Stimulated activated CD8-positive, alpha-beta memory T cell treated with anti-CD3 and anti-CD28 coated beads, Interleukin-15, amount 100 ng/mL, for 48 hours (primary cell): ENCODE results near the gene CDH23.

ENCODE experiments used
- DNase-seq, 2 donors: peaks; one replicate each; pipeline ENCODE4 v3.0.0-alpha.2; 2020; ENCODE audit warnings: low read depth in 2 of 2

Gene CDH23

DNA sequence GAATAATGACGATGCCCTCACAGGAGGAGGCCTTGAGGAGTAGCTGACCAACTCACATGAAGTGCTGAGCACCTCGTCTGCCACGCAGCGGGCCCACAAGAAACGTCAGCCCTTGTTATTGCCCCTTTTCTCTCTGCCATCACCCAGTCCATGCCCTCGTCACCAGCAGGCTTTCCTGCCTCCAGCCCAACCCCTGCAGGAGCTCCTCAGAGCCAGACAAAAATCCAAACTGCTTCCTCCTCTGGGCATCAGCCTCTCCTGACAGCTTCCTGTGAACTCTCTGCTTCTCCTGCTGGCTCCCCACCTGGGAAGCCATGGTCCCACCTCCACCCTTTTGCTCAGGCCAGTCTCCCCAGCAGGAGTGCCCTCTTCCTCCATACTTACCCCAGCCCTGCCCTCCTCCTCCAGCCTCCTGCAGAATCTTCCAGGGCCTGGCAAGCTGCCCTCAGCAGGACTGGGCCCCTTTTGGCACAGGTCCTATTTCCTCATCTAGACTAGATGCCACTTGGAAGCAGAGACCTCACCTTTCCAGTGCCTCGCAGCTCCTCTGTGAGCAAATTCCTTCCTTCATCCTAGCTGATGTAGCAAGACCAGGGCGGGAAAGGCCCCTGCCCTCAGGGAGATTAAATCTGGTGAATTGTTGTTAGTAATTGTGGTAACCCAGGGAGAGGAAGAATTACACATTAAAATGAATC lies 207.8 kb downstream of the CDH23 start:
- DNase-seq: no peak

DNA sequence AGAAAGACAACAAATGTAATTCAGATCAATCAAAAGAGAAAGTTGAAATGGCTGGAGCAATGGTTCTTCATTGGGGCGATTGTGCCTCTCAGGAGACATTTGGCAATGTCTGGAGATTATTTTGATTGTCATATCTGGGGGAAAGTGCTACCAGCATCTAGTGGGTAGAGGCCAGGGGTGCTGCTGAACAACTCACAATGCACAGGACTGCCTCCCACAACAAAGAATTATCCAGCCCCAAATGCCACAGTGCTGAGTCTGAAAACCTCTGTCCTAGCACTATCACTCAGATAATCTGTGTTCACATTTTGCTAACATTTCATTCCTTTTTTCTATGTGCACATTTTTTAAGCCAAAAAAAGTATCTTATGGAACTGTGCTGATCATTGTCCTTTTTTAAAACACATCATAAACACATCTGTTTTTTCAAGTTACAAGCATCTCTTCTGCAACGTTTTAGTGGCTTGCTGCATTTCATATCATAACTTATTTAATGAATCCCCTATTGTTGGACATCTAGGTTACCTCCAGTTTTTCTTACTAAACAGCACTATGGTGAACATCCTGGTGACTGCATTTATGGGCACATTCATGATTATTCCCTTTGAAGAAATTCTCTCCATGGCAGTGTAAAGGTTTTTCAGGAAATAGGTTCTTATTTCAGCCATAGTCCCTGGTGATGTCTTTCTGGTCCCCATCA lies 208.7 kb downstream of the CDH23 start:
- peak in 1 of 2 donors; percentile 5 for DNase-seq

DNA sequence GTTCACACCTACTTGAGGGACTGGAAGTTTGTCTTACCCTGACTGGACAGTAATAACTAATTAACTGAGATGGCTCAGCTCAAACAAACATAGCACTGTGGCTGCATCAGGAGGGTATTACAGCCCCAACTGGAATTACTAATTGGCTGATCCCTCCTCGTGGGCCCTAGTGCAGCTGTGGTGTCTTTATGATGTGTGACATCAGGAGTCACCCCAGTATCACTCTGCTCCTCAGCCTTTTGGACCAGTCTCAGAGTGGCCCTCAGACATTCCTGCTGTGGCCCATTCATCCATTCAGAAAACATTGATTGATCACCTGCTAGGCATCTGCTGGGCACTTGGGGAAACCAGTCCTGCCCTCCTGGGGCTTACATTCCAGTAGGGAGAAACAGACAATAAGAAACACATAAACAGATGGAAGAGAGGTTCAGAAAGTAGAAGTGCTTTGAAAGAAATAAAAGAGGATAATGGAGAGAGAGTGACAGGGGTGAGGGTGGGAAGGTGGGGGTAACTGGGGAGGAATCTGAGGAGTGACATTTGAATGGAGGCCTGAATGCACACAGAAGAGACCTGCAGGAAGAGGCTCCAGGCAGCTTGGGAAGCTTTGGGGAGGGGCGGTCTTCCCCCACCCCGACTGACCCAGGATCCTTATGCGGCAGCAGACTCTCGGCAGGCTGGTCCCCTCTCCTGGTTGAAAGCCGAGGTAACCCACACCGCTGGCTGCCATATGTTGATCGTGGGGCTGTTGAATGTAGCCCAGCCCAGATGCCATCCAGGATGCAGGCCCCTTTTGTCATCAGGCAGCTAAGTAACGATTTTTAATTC lies 209.7 kb downstream of the CDH23 start:
- DNase-seq: no peak

DNA sequence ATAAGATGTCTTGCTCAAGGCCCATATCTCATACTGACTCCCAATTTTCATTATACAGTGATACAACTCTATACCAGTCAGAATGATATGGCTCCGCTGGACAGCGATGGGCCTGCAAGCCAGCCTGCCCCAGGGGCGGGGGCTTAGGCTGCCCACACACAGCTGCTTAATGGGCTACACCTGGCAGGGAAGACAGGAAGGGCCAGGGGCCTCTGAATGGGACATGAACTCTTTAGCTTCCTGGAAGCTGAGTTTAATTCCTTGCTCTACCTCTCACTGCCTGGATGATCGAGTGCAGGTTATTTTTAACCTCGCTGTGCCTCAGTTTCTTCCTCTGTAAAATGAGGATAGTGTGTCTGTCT lies 210.3 kb downstream of the CDH23 start:
- no peak for DNase-seq

DNA sequence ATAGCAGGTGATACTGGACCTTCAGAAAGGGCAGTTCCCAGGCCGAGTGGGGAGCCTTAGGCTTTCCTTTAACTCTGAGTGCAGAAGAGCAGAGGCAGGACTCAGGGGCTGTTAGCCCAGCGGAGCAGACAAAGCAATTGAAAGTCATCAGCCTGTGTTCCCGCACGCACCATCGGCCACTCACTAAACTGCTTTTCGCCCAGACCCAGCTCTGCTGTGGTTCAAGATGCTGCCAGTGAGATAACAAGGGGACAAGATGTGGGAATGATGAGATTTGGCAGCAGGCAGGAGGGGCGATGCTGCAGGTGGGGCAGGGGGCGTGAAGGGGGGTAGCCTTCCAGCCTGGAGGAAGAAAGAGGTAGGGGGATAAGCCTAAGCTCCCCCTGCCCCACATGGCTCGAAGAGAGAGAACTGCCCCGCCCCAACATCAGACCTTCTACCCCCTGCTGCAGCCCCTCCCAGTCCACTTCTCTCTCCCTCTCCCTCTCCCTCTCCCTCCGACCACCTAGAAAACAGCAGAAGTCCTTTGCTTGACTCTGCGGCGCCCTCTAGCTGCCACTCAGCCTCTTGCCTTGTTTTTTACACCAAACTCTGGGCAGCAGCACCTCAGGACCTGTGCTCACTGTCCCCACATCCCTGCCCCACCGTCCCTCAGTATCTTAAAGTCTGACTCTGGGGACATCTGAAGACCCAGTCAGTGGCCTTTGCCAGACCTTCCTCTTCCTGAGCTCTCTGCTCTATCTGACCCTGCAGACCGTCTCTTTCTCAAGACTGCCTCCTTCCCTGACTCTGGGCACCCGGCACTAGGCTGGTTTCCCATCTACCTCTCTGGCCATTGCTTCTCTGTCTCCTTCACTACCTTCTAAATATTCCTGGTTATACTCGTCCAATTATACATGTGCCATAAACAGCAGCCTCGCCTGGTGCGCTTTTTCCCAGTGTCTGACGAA lies 212.4 kb downstream of the CDH23 start:
- peak; percentile 40 to 41 for DNase-seq

DNA sequence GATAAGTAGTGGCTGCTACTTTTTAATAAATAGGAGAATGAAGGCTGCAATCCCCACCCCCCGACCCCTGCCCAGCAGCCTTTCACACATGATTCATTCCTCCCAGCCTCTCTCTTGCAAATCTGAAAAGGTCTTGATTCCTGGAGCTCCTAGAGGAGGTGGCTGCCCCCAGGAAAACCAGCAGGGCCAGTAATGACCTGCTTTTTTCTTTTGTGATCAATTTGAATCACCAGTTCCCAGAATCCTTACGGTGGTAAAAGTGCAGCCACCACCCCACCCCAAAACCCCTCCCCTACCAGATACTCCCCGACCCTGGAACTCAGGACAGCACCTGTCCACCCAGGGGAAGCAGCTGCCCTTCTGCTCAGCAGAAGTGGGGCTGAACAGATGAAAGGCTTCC lies 213.9 kb downstream of the CDH23 start:
- no peak for DNase-seq

DNA sequence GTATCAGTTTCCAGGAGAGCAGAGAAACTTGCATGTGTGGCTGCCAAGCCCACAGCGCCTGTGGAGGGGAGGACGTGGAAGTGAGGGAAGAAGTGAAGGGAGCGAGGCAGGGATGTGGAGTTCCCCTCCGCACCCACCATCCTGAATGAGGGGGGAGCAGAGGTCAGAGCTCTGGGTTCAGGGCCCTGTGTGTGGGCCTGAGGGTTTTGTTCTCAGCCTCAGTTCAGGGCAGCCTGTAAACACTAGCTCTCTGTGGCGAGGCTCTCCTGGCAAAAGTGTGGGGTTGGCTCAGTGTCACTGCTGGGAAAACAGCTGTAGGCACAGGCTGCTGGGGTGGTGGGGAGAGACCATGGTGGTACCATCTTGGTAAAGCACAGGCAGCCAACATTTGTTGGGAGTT lies 214.4 kb downstream of the CDH23 start:
- DNase-seq: no peak

DNA sequence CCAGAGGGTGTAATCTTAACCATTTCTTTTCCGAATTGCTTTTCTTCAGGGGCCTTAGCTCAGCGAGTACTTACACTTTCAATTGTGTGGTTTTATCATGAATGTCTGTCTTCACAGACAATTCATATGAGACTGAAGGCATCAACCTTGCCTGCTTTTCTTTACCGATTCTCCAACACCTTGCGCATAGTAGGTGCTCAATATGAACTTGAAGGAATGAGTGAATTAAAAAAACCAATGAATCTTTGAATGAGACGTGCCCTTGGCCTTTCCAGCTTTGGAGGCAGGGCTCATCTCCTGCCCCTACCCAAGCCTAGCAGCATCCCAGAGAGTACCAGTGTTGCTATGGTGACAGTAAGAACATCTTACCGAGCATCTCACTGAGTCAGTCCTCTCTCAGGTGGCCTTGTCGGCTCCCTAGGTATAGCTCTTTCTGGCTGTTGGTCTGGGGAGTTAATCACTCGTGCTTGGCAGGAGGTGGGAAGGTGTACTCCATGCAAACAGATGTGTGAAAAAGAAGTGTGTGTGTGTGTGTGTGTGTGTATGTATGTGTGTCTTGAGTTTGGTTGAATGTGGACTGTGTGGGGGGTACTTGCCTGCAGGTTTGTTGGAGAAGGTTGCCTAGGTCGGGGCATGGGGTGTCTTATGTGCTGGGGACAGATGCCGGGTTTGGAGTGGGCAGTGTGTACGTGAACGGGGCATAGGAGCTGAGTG lies 215.1 kb downstream of the CDH23 start:
- no peak for DNase-seq

DNA sequence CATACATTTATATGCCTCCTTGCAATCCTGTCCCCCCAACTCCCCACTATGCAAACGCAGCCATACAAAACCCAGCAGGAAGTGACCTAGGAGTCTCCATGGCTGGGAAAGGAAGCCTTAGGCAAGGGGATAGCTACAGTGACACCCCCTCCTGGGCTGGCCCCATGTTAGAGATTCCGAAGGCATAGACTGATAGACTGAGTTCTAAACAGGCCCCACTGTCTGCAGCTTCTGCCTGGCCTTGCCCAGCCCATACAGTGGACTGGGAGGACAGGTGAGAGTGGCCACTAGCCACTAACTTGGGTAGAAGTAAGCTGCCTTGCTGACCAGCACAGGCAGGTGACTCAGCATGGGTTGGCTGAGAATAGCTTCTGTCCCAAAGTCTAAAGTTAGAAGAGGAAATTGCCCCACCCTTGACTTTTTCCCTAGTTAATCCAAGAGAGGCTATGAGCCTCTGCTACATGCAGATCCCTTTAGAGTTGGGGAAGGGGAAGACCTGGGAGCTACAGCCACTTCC lies 216.6 kb downstream of the CDH23 start:
- DNase-seq: no peak

DNA sequence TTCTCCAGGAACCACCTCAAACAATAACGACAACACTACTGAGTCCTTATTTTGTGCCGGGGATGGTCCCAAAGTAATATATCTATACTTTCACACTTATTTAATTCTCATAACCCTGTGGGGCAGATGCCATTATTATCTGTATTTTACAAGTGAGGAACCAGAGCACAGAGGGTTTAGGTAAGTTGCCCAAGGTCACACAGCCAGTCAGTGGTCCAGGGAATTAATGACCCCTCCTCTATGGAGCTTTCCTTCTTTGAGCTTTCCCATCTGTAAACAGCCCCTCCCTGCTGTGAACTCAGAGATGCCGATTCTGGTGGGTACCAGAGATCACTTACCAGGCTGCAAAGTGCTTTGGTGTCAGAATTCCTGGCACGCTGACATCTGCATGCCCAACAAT lies 217.2 kb downstream of the CDH23 start:
- no peak for DNase-seq

DNA sequence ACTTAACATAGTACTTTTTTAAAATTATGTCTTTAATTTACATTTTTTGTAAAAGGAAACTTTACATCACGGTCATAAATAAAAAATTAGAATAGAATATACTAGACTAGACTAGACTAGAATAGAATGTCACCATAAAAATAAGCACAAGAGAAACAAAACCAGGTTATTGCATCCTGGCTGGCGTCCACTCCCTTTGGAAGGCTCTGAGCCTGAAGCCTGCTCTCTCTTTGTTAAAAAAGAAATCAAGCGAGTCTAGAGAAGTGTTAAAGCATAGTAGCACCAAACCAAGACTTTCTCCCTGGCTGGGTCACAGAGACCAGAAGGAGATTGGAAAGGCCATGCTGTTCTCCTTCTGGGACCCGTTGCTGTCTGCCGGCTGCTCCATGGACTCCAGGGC lies 218.2 kb downstream of the CDH23 start:
- no peak for DNase-seq

DNA sequence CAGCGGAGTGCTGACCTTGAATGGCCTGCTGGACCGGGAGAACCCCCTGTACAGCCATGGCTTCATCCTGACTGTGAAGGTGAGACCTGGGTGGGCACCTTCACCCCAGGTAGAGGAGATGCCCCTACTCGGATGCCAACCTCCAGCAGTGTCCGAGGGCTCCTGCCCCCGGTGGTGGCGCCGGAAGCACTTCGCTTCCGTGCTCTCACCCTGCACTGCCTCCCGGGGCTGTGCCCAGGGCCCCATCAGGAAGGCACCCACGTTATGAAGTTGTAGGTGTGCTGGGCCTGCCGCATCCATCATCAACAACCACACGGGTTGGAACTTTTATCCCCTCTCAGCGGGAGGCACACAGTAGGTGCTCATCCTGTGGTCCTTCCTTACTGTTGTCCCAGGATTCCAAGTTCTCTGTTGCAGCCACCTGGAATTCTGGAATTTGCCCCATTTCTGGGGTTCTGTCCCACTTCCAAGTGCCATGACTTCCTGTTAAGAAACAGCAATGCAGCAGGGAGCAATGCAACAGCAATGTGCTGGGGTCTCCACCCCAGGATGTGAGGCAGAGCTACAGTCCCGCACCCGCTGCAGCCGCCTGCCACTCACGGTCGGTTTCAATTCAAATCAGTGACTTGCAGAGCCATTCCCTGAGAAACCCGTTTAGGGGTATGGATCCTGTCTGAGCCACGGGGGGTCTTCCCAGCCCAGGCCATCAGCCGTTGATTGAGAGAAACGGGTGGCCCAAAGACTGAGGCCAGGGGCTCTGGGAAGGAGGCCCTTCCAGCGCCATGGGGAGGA lies 219.0 kb downstream of the CDH23 start:
- no peak for DNase-seq

DNA sequence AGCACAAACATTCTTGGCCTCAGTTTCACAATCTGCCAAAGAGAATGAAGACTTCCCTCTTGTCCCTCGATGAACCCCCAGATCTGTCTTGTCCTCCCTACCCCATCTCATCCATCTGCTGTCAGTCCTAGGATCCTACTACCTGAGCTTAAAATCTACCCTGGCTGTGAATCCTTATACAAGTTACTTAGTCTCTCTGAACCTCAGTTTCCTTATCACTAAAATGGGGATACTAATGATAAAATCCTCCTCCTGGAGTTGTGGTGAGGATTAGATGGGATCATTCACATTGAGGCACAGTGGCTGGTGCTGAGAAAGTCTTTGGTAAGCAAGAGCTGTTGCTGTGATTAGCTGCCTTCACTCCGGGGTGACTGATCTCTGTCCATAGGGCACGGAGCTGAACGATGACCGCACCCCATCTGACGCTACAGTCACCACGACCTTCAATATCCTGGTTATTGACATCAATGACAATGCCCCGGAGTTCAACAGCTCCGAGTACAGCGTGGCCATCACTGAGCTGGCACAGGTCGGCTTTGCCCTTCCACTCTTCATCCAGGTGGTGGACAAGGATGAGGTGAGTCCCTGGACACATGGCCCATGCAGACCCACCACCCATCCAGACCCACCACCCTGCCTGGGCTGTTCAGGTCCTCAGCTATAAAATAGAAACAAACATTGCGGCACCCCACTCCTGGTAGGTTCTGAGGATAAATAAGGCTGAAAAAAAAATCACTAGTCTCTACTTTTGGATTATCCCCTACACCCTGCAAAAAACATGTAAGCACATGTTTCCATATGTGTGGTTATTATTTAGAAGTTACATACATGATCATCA lies 220.3 kb downstream of the CDH23 start:
- no peak for DNase-seq

DNA sequence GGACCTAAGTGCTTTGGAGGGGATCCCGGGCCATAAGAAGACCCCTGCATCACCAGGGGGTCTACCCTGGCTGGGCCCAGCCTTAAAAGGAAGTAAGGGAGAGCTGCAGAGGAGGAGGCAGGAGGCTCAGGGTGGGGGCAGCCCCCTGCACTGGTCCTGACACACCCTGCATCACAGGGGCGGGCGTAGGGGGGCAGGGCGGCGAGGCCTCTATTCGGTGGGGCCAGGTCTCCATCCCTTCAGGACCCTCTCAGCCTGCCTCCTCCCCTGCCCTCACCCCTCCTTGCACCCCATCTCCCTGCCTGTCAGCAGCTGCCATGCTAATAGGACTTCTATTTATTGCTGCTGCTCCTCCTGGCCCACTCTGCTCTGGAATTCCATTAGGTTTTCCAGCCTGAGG lies 221.5 kb downstream of the CDH23 start:
- DNase-seq: no peak

DNA sequence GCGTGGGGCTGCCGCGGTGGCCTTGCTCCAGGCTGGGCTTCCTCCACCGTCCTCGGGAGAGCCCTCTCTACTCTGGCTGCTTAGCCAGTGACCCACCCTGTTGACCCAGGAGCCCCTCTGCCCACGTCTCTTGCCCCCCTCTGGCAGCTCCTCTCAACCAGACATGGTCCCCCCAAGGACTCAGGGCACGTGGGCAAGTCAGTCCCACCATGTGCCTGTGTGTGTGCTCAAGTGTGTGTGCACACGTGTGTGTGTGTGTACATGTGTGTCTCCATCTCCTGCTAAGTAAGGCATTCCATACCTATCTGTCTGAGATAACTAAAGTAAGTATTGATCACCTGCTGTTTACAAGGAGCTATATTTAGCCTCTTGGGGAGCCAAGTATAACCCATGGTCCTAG lies 221.9 kb downstream of the CDH23 start:
- no peak for DNase-seq

DNA sequence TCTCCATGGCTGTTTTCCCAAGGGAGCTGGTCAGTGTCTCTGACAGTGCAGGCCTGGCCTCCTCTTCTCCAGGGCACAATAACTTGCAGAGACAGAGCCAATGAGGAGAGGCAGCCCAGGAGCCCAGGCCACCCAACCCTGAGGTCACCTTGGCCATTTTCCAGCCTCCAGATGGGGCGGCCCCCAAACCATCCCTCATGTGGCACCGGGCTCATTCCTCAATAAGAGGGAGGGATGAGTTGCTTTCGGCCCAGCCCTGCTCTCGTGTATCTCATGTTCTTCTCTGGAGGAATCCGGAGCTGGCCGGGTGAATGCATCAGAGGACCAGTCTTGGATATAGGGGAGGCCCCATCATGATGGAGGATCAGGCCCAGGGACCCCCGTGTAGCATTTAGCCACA lies 223.9 kb downstream of the CDH23 start:
- no peak for DNase-seq

DNA sequence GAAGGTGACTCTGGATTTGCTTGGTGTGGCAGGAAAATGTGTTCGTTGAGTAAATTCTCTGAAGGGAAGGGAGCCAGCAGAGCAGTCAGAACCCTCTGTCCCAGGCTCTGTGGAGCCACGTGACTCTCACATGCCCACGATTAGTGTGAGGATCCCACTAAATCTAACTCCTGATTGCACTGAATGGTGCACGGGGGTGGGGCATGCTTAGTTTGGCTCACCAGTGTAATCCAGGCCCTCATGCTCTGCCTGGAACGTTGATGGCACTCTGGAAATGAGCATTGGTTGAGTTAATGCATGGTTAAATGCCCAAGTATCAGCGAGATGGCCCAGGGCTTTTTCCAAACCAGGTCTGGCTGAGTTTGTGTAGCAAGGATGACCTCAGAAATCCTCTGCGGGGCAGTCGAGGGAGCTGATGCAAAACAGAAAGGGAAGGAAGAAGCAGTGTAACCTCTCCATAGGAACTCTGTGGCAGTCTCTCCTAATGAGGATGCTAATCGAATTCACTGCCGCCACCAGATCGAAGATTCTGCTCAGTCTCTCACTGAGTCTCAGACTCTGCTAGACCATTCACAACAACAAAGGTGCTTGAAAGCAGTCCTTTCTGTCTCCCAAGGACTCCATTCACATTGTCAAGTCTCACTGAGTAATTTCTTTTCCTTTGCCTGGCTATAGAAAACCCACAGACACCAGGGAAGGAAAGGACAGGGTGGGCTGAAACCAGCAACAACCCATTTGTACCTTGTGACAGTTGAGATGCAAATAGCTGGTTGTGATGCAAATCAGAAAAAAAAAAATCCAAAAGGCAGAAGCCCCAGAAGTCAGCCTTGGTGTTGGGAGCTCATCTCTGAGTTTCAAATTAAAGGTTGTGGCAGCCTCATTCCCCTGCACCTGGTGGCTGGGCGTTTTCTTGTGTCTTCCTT lies 224.8 kb downstream of the CDH23 start:
- DNase-seq: no peak

DNA sequence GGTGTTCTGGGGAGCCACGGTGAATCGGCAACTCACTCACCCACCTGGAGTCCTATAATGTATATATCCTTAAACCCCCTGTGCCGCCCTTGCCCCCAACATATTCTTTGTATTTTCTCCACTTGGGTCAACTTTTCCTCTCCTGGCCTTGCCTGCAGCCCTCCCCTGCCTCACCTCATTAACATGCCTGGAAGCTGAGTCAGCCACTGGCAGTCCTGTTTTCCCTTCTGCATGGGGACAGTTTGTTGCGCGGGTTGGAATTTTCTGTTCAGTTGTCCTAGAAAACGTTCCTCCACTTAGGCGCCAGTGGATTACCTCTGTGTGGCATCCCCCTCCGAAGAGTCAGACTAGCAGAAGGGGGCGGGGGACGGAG lies 225.4 kb downstream of the CDH23 start:
- no peak for DNase-seq
